IMR-90 (cell line): ENCODE results near the gene MAPKAP1. TPM values are rescaled to one million over a fixed set of nuclear protein-coding genes. Genes with fewer than 3 reads are reported as not detected.

ENCODE experiments used
- ATAC-seq: fragments of 200-7000 bp; cut with Tn5 transposase; 2 replicates; pipeline ENCODE4 v1.9.1; 2020; ENCODE audit warnings: low read depth, mild to moderate bottlenecking, moderate library complexity
- BruUV-seq: library from RNA; stranded (reverse); fragments of 400-500 nt; replicated peaks from 2 replicates; lab custom pipeline; 2021; lab: Mats Ljungman, UMichigan
- CTCF ChIA-PET: fragments of 300-600 bp; formaldehyde crosslinking; extraction: SDS; loops from one replicate; lab custom pipeline; 2021; ENCODE audit warnings: antibody characterized with exemption; lab: Yijun Ruan, JAX
- POLR2A ChIA-PET: fragments of 300-600 bp; sonication (Branson Sonifier 250); formaldehyde crosslinking; loops from one replicate; lab custom pipeline; 2022; ENCODE audit warnings: antibody characterized with exemption; ENCODE audit not compliant: unreplicated experiment; lab: Charles Lee
- DNase-seq: peaks from one replicate; pipeline ENCODE4 v3.0.0; 2013
- H2AFZ ChIP-seq: replicated peaks from 2 replicates; pipeline ENCODE3; 2013; ENCODE audit warnings: low read length, mild to moderate bottlenecking; ENCODE audit not compliant: poor library complexity
- H2AK5ac ChIP-seq: 2 replicates; pipeline ENCODE4 v1.6.1; 2013; ENCODE audit warnings: low read depth, low read length, inconsistent platforms
- H2AK9ac ChIP-seq: replicated peaks from 2 replicates; pipeline ENCODE3; 2013; ENCODE audit warnings: mild to moderate bottlenecking, low read depth, low read length, moderate library complexity; ENCODE audit not compliant: poor library complexity
- H2BK120ac ChIP-seq: 2 replicates; pipeline ENCODE4 v1.6.1; 2013; ENCODE audit warnings: low read depth, low read length, inconsistent platforms
- H2BK15ac ChIP-seq: 3 replicates; pipeline ENCODE4 v1.6.1; 2013; ENCODE audit warnings: low read depth, low read length, inconsistent platforms
- H2BK20ac ChIP-seq: 2 replicates; pipeline ENCODE4 v1.6.1; 2013; ENCODE audit warnings: low read depth, mild to moderate bottlenecking, inconsistent platforms, low read length, moderate library complexity
- H2BK5ac ChIP-seq: 2 replicates; pipeline ENCODE4 v1.6.1; 2013; ENCODE audit warnings: mild to moderate bottlenecking, low read depth, low read length, inconsistent platforms; ENCODE audit not compliant: poor library complexity, severe bottlenecking
- H3K14ac ChIP-seq: replicated peaks from 2 replicates; pipeline ENCODE4 v1.6.1; 2013; ENCODE audit warnings: low read depth, low read length, inconsistent platforms
- H3K18ac ChIP-seq: 2 replicates; pipeline ENCODE4 v1.6.1; 2013; ENCODE audit warnings: low read depth, low read length, control low read depth
- H3K23ac ChIP-seq: 2 replicates; pipeline ENCODE4 v1.6.1; 2013; ENCODE audit warnings: low read depth, low read length, inconsistent platforms
- H3K27ac ChIP-seq: 2 replicates; pipeline ENCODE4 v1.5.1; 2013; ENCODE audit warnings: mild to moderate bottlenecking, control low read depth, low read length; ENCODE audit not compliant: insufficient read depth
- H3K27me3 ChIP-seq: 2 replicates; pipeline ENCODE4 v1.6.1; 2013; ENCODE audit warnings: low read length; ENCODE audit not compliant: control insufficient read depth, insufficient read depth
- H3K36me3 ChIP-seq: 2 replicates; pipeline ENCODE4 v1.6.1; 2013; ENCODE audit warnings: low read length, mixed read lengths; ENCODE audit not compliant: control insufficient read depth, insufficient read depth
- H3K4ac ChIP-seq: 2 replicates; pipeline ENCODE4 v1.6.1; 2013; ENCODE audit warnings: low read depth, low read length, inconsistent platforms
- H3K4me1 ChIP-seq: 2 replicates; pipeline ENCODE4 v1.6.1; 2013; ENCODE audit warnings: low read length, mixed read lengths; ENCODE audit not compliant: control insufficient read depth, insufficient read depth
- H3K4me2 ChIP-seq: 2 replicates; pipeline ENCODE4 v1.6.1; 2013; ENCODE audit warnings: low read depth, mild to moderate bottlenecking, control low read depth, low read length, moderate library complexity
- H3K4me3 ChIP-seq: 2 replicates; pipeline ENCODE4 v1.5.1; 2013; ENCODE audit warnings: low read depth, mild to moderate bottlenecking, control low read depth, low read length, moderate library complexity; ENCODE audit not compliant: insufficient read depth
- H3K56ac ChIP-seq: 2 replicates; pipeline ENCODE4 v1.6.1; 2013; ENCODE audit warnings: low read length, inconsistent platforms; ENCODE audit not compliant: insufficient read depth; ENCODE audit errors: extremely low read depth
- H3K79me1 ChIP-seq, 2 experiments: 2 replicates each; pipeline ENCODE4 v1.6.1; 2013; ENCODE audit warnings: low read length in 2 of 2, inconsistent platforms in 1 of 2, low read depth in 1 of 2
- H3K9ac ChIP-seq: 2 replicates; pipeline ENCODE4 v1.6.1; 2013; ENCODE audit warnings: low read depth, low read length, control low read depth
- H3K9me1 ChIP-seq: 2 replicates; pipeline ENCODE4 v1.6.1; 2013; ENCODE audit warnings: low read length, inconsistent platforms; ENCODE audit not compliant: insufficient read depth
- H3K9me3 ChIP-seq: 2 replicates; pipeline ENCODE4 v1.6.1; 2013; ENCODE audit warnings: low read length; ENCODE audit not compliant: control insufficient read depth, insufficient read depth
- H4K20me1 ChIP-seq: 2 replicates; pipeline ENCODE4 v1.6.1; 2013; ENCODE audit warnings: low read length, inconsistent platforms; ENCODE audit not compliant: insufficient read depth
- H4K5ac ChIP-seq: 2 replicates; pipeline ENCODE4 v1.6.1; 2013; ENCODE audit warnings: mild to moderate bottlenecking, low read depth, low read length, control low read depth
- H4K8ac ChIP-seq, 2 experiments: 2 replicates each; pipeline ENCODE4 v1.6.1; 2013; ENCODE audit warnings: low read depth in 2 of 2, low read length in 2 of 2, control low read depth in 1 of 2, inconsistent platforms in 1 of 2
- H4K91ac ChIP-seq: 2 replicates; pipeline ENCODE4 v1.6.1; 2013; ENCODE audit warnings: low read depth, low read length, inconsistent platforms; ENCODE audit not compliant: insufficient read depth
- BHLHE40 ChIP-seq: fragments of 150-350 bp; IDR thresholded peaks from 2 replicates; pipeline ENCODE4 v1.6.1; 2016; ENCODE audit warnings: mild to moderate bottlenecking, low read depth, low read length
- CEBPB ChIP-seq: IDR thresholded peaks from 2 replicates; pipeline ENCODE4 v1.6.1; 2012; ENCODE audit warnings: low read depth, low read length, improper control_type of control experiment
- CHD1 ChIP-seq: IDR thresholded peaks from 2 replicates; pipeline ENCODE4 v1.6.1; 2012; ENCODE audit warnings: low read depth, low read length, improper control_type of control experiment
- CTCF ChIP-seq: conservative IDR thresholded peaks from 2 replicates; pipeline ENCODE4 v1.5.1; 2012; ENCODE audit warnings: mild to moderate bottlenecking, low read depth, low read length, improper control_type of control experiment
- FOS ChIP-seq: fragments of 150-350 bp; IDR thresholded peaks from 2 replicates; pipeline ENCODE4 v1.6.1; 2016; ENCODE audit warnings: low read depth, low read length
- MAFK ChIP-seq: IDR thresholded peaks from 2 replicates; pipeline ENCODE4 v1.6.1; 2012; ENCODE audit warnings: low read depth, low read length, improper control_type of control experiment
- MAZ ChIP-seq: IDR thresholded peaks from 2 replicates; pipeline ENCODE4 v1.6.1; 2012; ENCODE audit warnings: low read depth, mild to moderate bottlenecking, low read length, improper control_type of control experiment, moderate library complexity, borderline replicate concordance
- MXI1 ChIP-seq: IDR thresholded peaks from 2 replicates; pipeline ENCODE4 v1.6.1; 2012; ENCODE audit warnings: low read depth, mild to moderate bottlenecking, low read length, moderate library complexity, borderline replicate concordance
- NFE2L2 ChIP-seq: fragments of 150-350 bp; IDR thresholded peaks from 2 replicates; pipeline ENCODE4 v1.6.1; 2016; ENCODE audit warnings: low read depth, mild to moderate bottlenecking, low read length
- POLR2A ChIP-seq: IDR thresholded peaks from 2 replicates; pipeline ENCODE4 v1.6.1; 2012; ENCODE audit warnings: mild to moderate bottlenecking, low read depth, low read length
- RCOR1 ChIP-seq: IDR thresholded peaks from 2 replicates; pipeline ENCODE4 v1.6.1; 2012; ENCODE audit warnings: mild to moderate bottlenecking, low read length, improper control_type of control experiment; ENCODE audit not compliant: insufficient replicate concordance
- RFX5 ChIP-seq: IDR thresholded peaks from 2 replicates; pipeline ENCODE4 v1.8.0; 2012; ENCODE audit warnings: low read depth, mild to moderate bottlenecking, low read length, moderate library complexity
- WGBS, 2 experiments: methylation state at CpG; one replicate each; pipeline versions ENCODE4 v1.1.5 to v1.1.7; 2013; ENCODE audit warnings: missing lambda C conversion rate in 2 of 2; ENCODE audit not compliant: insufficient read length in 1 of 2; ENCODE audit errors: extremely low coverage in 2 of 2; 5-methylcytosine and 5-hydroxymethylcytosine counted together
- dilution Hi-C: fragments of 300-500 bp; cut with HindIII; formaldehyde crosslinking; loops from one replicate; pipeline ENCODE4 v1.14.3; 2018; ENCODE audit warnings: low sequenced_read_pairs; ENCODE audit not compliant: unreplicated experiment
- in situ Hi-C: fragments of 300-500 bp; cut with MboI; formaldehyde crosslinking; loops from 3 replicates; pipeline ENCODE4 v1.14.3; 2019; ENCODE audit warnings: low sequenced_read_pairs, inconsistent platforms, mixed read lengths
- intact Hi-C: fragments of 100-400 bp; cut with micrococcal nuclease; formaldehyde crosslinking; loops from 2 replicates; pipeline ENCODE4 v1.10.0; 2022
- polyA plus RNA-seq, 3 experiments: library from polyadenylated mRNA; depleted of rRNA; stranded (reverse); fragments of >200 nt; gene quantifications; 2 replicates each; pipeline ENCODE4 v1.2.3, GENCODE V29; 2012; ENCODE audit warnings: low replicate concordance in 1 of 3
- total RNA-seq: library from RNA; depleted of rRNA; stranded (reverse); fragments of >200 nt; gene quantifications from 2 replicates; pipeline ENCODE4 v1.2.3, GENCODE V29; 2012
- TF ChIP-seq, protein P1 (sequence below): fragments of 150-350 bp; IDR thresholded peaks from 2 replicates; pipeline ENCODE4 v1.6.1; 2017; ENCODE audit warnings: mild to moderate bottlenecking, antibody characterized with exemption, low read length, low read depth
- TF ChIP-seq, protein P2 (sequence below): fragments of 150-350 bp; IDR thresholded peaks from 2 replicates; pipeline ENCODE4 v1.6.1; 2016; ENCODE audit warnings: low read depth, mild to moderate bottlenecking, low read length, moderate library complexity, borderline replicate concordance

The MAPKAP1 gene
- total and polyA plus RNA-seq, 2 of the 4 experiments (the other 2 are of a cell fraction): 87.2 to 158 TPM

DNA sequence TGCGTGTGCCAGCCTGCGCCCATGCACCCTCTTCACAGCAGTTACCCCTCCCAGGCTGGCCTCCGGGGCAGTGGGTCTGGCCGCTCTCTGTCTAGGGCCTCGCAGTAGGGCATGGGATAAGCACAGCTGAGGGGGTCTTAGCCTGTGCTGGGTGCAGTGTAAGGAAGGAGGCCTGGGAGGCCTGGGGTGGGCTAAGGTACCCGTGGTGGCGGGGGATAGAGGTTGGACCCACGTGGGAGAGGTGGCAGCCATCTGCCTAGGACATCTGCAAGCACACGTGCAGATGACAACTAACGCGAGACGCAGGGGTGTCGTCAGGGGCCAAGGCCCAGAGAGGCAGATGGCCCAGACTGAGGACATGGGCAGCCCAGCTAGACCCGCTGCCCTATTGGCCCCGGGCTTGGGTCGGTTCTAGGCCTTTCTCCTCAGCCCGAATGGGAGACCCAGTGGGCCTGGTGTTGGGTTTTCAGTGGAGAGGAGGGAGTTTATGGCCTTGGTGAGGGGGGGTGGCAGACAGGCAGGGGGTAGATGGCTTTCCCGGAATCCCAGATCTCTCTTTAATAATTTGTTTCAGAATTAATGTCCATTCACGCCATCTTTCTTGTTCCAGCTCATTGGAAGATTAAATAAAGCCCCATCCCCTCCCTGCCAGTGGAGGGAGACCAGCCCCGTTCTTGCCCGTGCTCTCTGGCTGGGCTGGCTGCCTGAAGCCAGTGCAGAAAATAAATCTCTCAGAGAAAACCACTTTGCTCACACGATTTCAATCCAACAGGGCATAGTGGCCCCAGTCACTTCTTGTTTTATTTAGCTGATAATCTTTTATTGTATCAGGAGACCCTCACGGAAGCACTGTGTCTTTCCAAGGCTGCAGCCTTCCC lies 291.2 kb downstream of the MAPKAP1 start:
- H3K36me3 ChIP-seq: no peaks in the 10 kb centered on the region
- no peaks in the 10 kb centered on the region for H3K4me1 ChIP-seq
- no peaks in the 10 kb centered on the region for H4K20me1 ChIP-seq
- dilution Hi-C loops (no loop called here), intact Hi-C loops (no loop called here), in situ Hi-C loops (loop anchor here (25.0 kb wide), 1 partner anchor 1071 kb away; no protein-coding TSS in a partner anchor)
- ChIA-PET POLR2A (no interaction called here), CTCF (no interaction called here)
- H3K9ac ChIP-seq: no peak overlapping the region
- DNase-seq (no peak), ATAC-seq (no peak)
- H3K56ac ChIP-seq: no peak overlapping the region
- TF ChIP-seq, protein P1, sequence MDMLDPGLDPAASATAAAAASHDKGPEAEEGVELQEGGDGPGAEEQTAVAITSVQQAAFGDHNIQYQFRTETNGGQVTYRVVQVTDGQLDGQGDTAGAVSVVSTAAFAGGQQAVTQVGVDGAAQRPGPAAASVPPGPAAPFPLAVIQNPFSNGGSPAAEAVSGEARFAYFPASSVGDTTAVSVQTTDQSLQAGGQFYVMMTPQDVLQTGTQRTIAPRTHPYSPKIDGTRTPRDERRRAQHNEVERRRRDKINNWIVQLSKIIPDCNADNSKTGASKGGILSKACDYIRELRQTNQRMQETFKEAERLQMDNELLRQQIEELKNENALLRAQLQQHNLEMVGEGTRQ: no peak
- no peak for TF ChIP-seq RFX5
- no peak for TF ChIP-seq POLR2A
- no peak for TF ChIP-seq MAFK
- no peak for TF ChIP-seq RCOR1
- TF ChIP-seq CTCF: no peak
- TF ChIP-seq, protein P2, sequence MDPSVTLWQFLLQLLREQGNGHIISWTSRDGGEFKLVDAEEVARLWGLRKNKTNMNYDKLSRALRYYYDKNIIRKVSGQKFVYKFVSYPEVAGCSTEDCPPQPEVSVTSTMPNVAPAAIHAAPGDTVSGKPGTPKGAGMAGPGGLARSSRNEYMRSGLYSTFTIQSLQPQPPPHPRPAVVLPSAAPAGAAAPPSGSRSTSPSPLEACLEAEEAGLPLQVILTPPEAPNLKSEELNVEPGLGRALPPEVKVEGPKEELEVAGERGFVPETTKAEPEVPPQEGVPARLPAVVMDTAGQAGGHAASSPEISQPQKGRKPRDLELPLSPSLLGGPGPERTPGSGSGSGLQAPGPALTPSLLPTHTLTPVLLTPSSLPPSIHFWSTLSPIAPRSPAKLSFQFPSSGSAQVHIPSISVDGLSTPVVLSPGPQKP: no peak
- no peak for TF ChIP-seq NFE2L2
- TF ChIP-seq FOS: no peak
- TF ChIP-seq MXI1: no peak
- no peak for TF ChIP-seq CEBPB
- no peak for TF ChIP-seq BHLHE40
- TF ChIP-seq CHD1: no peak
- no peak for TF ChIP-seq MAZ
- H3K27ac ChIP-seq: no peak overlapping the region
- H4K91ac ChIP-seq: no peak overlapping the region
- no peaks in the 10 kb centered on the region for H3K79me1 ChIP-seq
- H3K23ac ChIP-seq: no peak overlapping the region
- peak overlapping the region; percentile 59 for H2AFZ ChIP-seq
- no peak overlapping the region for H2BK120ac ChIP-seq
- H3K14ac ChIP-seq: no peak overlapping the region
- no peak overlapping the region for H4K5ac ChIP-seq
- H2AK9ac ChIP-seq: no peak overlapping the region
- no peak overlapping the region for H3K4ac ChIP-seq
- H3K9me1 ChIP-seq: 0 out of 2 replicates have a peak, but pooled peaks cover 3% of the 10 kb centered on the region
- no peak overlapping the region for H2AK5ac ChIP-seq
- H3K18ac ChIP-seq: no peak overlapping the region
- H3K4me3 ChIP-seq: no peak overlapping the region
- 93% methylated on average over 11 of the region's 23 CpGs; no CpG with 5 or more reads in 1 of the 2 experiments for whole genome bisulfite sequencing, 2 experiments
- H3K4me2 ChIP-seq: no peak overlapping the region
- no peaks in the 10 kb centered on the region for H3K27me3 ChIP-seq
- H4K8ac ChIP-seq: no peak overlapping the region
- no peak overlapping the region for H2BK5ac ChIP-seq
- no peaks in the 10 kb centered on the region for H3K9me3 ChIP-seq
- H2BK20ac ChIP-seq: no peak overlapping the region
- no TSS peak for BruUV-seq
- H2BK15ac ChIP-seq: no peak overlapping the region
